HG03457 (cell line): ENCODE measurements around the gene MFSD6.

ENCODE experiments used
- ATAC-seq: cut with Tn5 transposase; IDR thresholded peaks from one replicate; pipeline ENCODE4 v1.9.1; 2021; ENCODE audit warnings: moderate number of reproducible peaks; ENCODE audit not compliant: unreplicated experiment

The MFSD6 gene

GRCh38 chr2:190528521-190529001, 120.4 kb downstream of the MFSD6 start:
- ATAC-seq, result no peak

- ATAC-seq, result no peak
Measured at GRCh38 chr2:190529486-190530247, 121.5 kb downstream of the MFSD6 start.

GRCh38 chr2:190530248-190530900, 122.2 kb downstream of the MFSD6 start:
- no peak for ATAC-seq

DNA sequence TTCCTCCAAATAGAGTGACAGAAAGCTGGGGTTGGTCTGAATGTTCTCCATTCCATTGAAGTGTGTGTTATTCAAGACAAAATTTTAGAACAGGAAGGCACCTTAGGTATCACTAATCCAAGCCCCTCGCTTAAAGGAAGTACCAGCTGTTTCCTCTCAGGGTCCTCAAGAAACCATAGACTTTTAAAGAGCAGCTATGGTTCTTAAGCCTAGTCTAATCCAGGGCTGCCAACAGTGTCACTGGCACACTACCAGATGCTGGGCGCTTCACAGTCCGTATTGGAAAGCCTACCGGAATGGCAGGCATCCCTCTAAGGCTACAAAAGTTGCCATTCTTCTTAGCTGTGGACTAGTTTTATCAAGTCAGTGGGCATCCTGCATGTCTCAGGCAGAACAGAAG, 124.4 kb downstream of the MFSD6 start:
- no peak for ATAC-seq

GRCh38 chr2:190533175-190533967, 125.2 kb downstream of the MFSD6 start:
- no peak for ATAC-seq

- no peak for ATAC-seq
Measured at GRCh38 chr2:190533968-190534309, 125.8 kb downstream of the MFSD6 start.

DNA sequence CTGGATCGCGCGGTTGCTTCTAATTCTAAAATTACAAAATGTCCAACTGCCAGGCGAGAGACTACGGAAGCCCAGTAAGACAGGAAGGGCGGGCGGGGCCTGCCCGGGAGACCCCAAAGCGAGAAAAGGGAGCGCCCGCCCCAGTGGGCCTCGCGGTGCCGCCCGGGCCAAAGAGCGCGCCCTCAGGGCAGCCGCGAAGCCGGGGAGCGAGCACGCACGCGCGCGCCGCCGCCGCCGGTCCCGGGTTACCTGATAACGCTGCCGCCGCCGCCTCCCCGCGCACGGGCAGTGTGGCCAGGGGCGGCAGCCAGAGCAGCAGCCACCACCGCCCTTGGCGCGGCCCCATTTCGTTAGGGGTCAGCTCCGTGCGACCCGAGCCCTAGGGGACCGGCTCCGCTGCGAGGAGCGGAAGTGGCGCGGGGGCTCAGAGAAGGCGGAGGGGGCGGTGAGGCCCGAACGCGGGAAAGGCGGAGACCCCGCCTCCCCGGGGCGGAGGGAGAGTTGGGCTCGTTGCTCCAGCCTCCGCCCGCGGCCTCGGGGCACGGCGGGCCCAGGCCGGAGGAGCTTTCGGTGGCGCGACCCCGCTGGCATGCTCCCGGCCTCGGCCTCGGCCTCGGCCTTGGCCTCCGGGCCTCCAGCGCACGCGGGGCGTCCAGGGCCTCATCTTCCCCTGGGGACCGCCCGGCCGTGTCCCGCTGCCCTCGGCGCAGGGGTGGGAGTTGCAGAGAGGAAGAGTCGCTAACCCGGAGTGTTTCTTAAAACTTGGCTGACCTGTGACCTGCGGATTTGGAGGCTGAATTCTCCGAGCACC, 126.4 kb downstream of the MFSD6 start, which contains the start of gene NEMP2:
Gene NEMP2, minus strand, starts transcription at position 413 of the 811 bp plus-strand sequence. Its CDS starts 67 bp downstream, at position 346.
- ATAC-seq, result peak; percentile 59

GRCh38 chr2:190535121-190535439, 126.9 kb downstream of the MFSD6 start:
- no peak for ATAC-seq

DNA sequence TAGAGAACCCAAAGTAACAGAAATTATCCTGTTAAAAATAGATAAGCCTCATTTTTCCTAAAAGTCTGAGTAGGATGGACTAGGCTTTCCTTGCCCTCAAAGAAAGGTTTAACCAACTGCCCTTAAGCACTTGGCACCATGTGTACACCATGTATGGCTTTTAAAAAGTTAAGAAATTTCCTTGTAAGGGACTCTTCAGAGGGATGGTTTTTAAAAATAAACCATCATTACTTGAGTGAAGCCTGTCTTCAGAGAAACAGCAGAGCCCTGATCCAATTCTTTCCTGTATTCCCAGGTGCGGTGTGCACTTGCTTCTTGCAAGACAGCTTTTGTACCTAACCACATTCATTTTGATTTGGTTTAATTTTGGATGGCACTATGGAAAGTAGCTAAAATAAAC, 127.4 kb downstream of the MFSD6 start:
- ATAC-seq, result no peak

DNA sequence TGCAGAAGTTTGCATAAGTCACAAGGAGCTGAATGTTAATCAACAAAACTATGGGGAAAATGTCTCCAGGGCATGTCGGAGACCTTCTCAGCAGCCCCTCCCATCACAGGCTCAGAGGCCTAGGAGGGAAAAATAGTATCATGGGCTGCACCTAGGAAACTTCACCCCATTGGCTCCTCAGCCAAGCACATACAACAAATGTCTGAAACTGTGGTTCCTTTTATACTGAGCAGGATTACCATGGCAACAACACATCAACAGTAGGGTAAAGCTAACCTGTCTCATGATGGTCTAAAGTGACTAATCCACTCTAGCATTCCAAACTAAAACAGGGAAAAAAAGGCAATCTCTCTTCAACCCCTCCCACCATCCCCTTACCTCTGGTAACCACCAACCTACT, 129.6 kb downstream of the MFSD6 start:
- ATAC-seq, result no peak

DNA sequence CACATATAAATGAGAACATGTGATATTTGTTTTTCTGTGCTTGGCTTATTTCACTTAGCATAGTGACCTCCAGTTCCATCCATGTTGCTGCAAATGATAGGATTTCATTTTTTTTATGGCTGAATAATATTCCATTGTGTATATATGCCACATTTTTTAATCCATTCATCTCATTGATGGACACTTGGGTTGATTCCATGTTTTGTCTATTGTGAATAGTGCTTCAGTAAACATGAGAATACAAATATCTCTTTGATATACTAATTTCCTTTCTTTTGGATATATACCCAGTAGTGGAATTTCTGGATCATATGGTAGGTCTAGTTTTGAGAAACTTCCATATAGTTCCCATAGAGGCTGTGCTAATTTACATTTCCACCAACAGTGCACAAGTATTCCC, 130.0 kb downstream of the MFSD6 start:
- ATAC-seq, result no peak

GRCh38 chr2:190540048-190540447, 131.9 kb downstream of the MFSD6 start:
- no peak for ATAC-seq

DNA sequence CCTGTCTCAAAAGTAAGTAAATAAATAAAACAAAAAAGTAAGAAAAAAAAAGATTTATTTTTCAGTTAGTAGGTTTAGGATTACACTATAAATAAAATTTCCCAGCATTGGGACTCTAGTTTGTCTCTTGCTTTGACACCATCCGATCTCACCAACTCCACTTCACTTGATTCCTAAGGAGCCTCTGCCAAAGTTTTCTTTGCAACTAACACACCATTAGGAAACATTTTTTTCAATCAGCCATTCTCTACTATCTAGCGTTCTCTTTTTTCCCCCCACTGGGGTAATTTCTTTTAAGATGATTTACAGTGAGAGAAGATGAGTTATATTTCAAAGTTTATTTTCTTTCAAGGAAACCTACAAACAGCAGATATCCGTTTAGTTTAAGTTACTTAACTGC, 136.9 kb downstream of the MFSD6 start:
- no peak for ATAC-seq

DNA sequence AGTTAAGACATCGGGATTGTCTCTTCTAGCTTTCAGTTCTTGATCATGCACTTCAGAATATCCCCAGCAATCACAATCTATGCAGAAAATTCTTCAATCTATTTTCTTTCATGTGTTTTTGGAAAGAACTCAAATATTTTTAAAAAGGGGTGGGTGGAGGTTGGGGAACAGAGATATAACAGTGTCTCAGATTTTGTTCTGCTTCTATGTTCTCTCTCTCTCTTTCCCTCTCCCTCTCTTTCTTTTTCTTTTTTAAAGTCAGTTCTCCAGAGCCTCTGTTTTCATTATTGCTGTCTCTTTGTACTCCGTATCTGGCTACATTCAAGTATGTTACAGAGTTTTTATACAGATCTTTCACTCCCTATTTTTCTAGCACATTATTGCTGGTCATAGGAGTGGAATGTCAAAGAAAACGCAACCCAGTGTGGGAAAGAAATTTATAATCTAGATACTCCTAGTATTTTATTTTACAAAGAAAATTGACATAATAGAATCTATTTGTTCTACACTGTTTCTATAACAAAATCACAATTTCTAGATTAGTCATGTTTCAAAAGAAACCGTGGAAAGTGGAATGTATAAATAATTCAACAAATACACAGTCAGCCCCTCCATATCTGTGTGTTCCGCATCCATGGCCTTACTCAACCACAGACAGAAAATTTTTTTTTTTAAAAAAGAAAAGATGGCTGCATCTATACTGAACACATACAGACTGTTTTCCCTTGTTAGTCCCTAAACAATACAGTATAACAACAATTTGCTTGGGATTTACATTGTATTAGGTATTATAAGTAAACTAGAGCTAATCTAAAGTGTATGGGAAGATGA, 137.6 kb downstream of the MFSD6 start:
- ATAC-seq, result no peak

- ATAC-seq, result no peak
Measured at GRCh38 chr2:190546734-190547133, 138.6 kb downstream of the MFSD6 start.

GRCh38 chr2:190547886-190548285, 139.7 kb downstream of the MFSD6 start:
- no peak for ATAC-seq

GRCh38 chr2:190550137-190550536, 142.0 kb downstream of the MFSD6 start:
- no peak for ATAC-seq
